ENCODE data around the gene CDH4. TPM values are rescaled to one million over a fixed set of nuclear protein-coding genes. Genes with fewer than 3 reads are reported as not detected.

CDH4 gene
- polyA plus RNA-seq, 2 donors: 0.02 to 0.05 TPM

GRCh38 chr20:61805781-61806180 is 553.7 kb downstream of the CDH4 start:
- no peak overlapping the region for H3K4me3 ChIP-seq (ENCODE audit: low read depth in 1 of 2, low read length in 2 of 2)
- peaks cover 0 to 2% of the 10 kb centered on the region in 2 donors for H3K4me1 ChIP-seq (ENCODE audit: control insufficient read depth in 2 of 2, insufficient read depth in 2 of 2, low read length in 1 of 2)
- H3K27me3 ChIP-seq (ENCODE audit: control insufficient read depth in 1 of 2, insufficient read depth in 2 of 2, low read length in 2 of 2): no peaks in the 10 kb centered on the region
- no peaks in the 10 kb centered on the region for H3K9me3 ChIP-seq (ENCODE audit: control insufficient read depth in 2 of 2, insufficient read depth in 1 of 2, low read depth in 1 of 2, low read length in 1 of 2)
- H3K27ac ChIP-seq (ENCODE audit: low read depth in 2 of 2, low read length in 1 of 2): no peak overlapping the region
- H3K36me3 ChIP-seq (ENCODE audit: control insufficient read depth in 2 of 2, insufficient read depth in 2 of 2, low read length in 1 of 2): no peaks in the 10 kb centered on the region
- WGBS, 2 donors: 89 to 91% methylated on average over 8 of the region's 8 CpGs

- Histone ChIP-seq H3K4me3 (ENCODE audit: low read depth in 1 of 2, low read length in 2 of 2) (no peak overlapping the region), H3K27ac (ENCODE audit: low read depth in 2 of 2, low read length in 1 of 2) (no peak overlapping the region), H3K27me3 (ENCODE audit: control insufficient read depth in 1 of 2, insufficient read depth in 2 of 2, low read length in 2 of 2) (no peaks in the 10 kb centered on the region), H3K4me1 (ENCODE audit: control insufficient read depth in 2 of 2, insufficient read depth in 2 of 2, low read length in 1 of 2) (peaks cover 0 to 2% of the 10 kb centered on the region in 2 donors), H3K36me3 (ENCODE audit: control insufficient read depth in 2 of 2, insufficient read depth in 2 of 2, low read length in 1 of 2) (no peaks in the 10 kb centered on the region), H3K9me3 (ENCODE audit: control insufficient read depth in 2 of 2, insufficient read depth in 1 of 2, low read depth in 1 of 2, low read length in 1 of 2) (no peaks in the 10 kb centered on the region)
- 86 to 89% methylated on average over 16 of the region's 16 CpGs for WGBS, 2 donors
Observed at GRCh38 chr20:61806314-61806713, 554.3 kb downstream of the CDH4 start.

- Histone ChIP-seq H3K9me3 (ENCODE audit: control insufficient read depth in 2 of 2, insufficient read depth in 1 of 2, low read depth in 1 of 2, low read length in 1 of 2) (no peaks in the 10 kb centered on the region), H3K4me1 (ENCODE audit: control insufficient read depth in 2 of 2, insufficient read depth in 2 of 2, low read length in 1 of 2) (peaks cover 0 to 2% of the 10 kb centered on the region in 2 donors), H3K27ac (ENCODE audit: low read depth in 2 of 2, low read length in 1 of 2) (no peak overlapping the region), H3K36me3 (ENCODE audit: control insufficient read depth in 2 of 2, insufficient read depth in 2 of 2, low read length in 1 of 2) (no peaks in the 10 kb centered on the region), H3K27me3 (ENCODE audit: control insufficient read depth in 1 of 2, insufficient read depth in 2 of 2, low read length in 2 of 2) (no peaks in the 10 kb centered on the region), H3K4me3 (ENCODE audit: low read depth in 1 of 2, low read length in 2 of 2) (no peak overlapping the region)
- WGBS, 2 donors: 77 to 80% methylated on average over 7 of the region's 7 CpGs
Observed at GRCh38 chr20:61806995-61807394, 554.9 kb downstream of the CDH4 start.

GRCh38 chr20:61807471-61808160 is 555.6 kb downstream of the CDH4 start:
- Histone ChIP-seq H3K9me3 (ENCODE audit: control insufficient read depth in 2 of 2, insufficient read depth in 1 of 2, low read depth in 1 of 2, low read length in 1 of 2) (no peaks in the 10 kb centered on the region), H3K4me3 (ENCODE audit: low read depth in 1 of 2, low read length in 2 of 2) (no peak overlapping the region), H3K27ac (ENCODE audit: low read depth in 2 of 2, low read length in 1 of 2) (no peak overlapping the region), H3K27me3 (ENCODE audit: control insufficient read depth in 1 of 2, insufficient read depth in 2 of 2, low read length in 2 of 2) (no peaks in the 10 kb centered on the region), H3K36me3 (ENCODE audit: control insufficient read depth in 2 of 2, insufficient read depth in 2 of 2, low read length in 1 of 2) (no peaks in the 10 kb centered on the region), H3K4me1 (ENCODE audit: control insufficient read depth in 2 of 2, insufficient read depth in 2 of 2, low read length in 1 of 2) (peaks cover 0 to 2% of the 10 kb centered on the region in 2 donors)
- 62 to 70% methylated on average over 22 of the region's 22 CpGs for WGBS, 2 donors

GRCh38 chr20:61808447-61808846 is 556.4 kb downstream of the CDH4 start:
- Histone ChIP-seq H3K4me1 (ENCODE audit: control insufficient read depth in 2 of 2, insufficient read depth in 2 of 2, low read length in 1 of 2) (peaks cover 0 to 2% of the 10 kb centered on the region in 2 donors), H3K36me3 (ENCODE audit: control insufficient read depth in 2 of 2, insufficient read depth in 2 of 2, low read length in 1 of 2) (no peaks in the 10 kb centered on the region), H3K4me3 (ENCODE audit: low read depth in 1 of 2, low read length in 2 of 2) (no peak overlapping the region), H3K27me3 (ENCODE audit: control insufficient read depth in 1 of 2, insufficient read depth in 2 of 2, low read length in 2 of 2) (no peaks in the 10 kb centered on the region), H3K9me3 (ENCODE audit: control insufficient read depth in 2 of 2, insufficient read depth in 1 of 2, low read depth in 1 of 2, low read length in 1 of 2) (no peaks in the 10 kb centered on the region), H3K27ac (ENCODE audit: low read depth in 2 of 2, low read length in 1 of 2) (no peak overlapping the region)
- WGBS, 2 donors: 48 to 53% methylated on average over 13 of the region's 13 CpGs

GRCh38 chr20:61809006-61809770 is 557.1 kb downstream of the CDH4 start:
- Histone ChIP-seq H3K9me3 (ENCODE audit: control insufficient read depth in 2 of 2, insufficient read depth in 1 of 2, low read depth in 1 of 2, low read length in 1 of 2) (no peaks in the 10 kb centered on the region), H3K27ac (ENCODE audit: low read depth in 2 of 2, low read length in 1 of 2) (no peak overlapping the region), H3K36me3 (ENCODE audit: control insufficient read depth in 2 of 2, insufficient read depth in 2 of 2, low read length in 1 of 2) (no peaks in the 10 kb centered on the region), H3K4me1 (ENCODE audit: control insufficient read depth in 2 of 2, insufficient read depth in 2 of 2, low read length in 1 of 2) (peaks cover 0 to 4% of the 10 kb centered on the region in 2 donors), H3K27me3 (ENCODE audit: control insufficient read depth in 1 of 2, insufficient read depth in 2 of 2, low read length in 2 of 2) (no peaks in the 10 kb centered on the region), H3K4me3 (ENCODE audit: low read depth in 1 of 2, low read length in 2 of 2) (no peak overlapping the region)
- 81 to 85% methylated on average over 25 of the region's 25 CpGs for WGBS, 2 donors

- Histone ChIP-seq H3K36me3 (ENCODE audit: control insufficient read depth in 2 of 2, insufficient read depth in 2 of 2, low read length in 1 of 2) (no peaks in the 10 kb centered on the region), H3K4me3 (ENCODE audit: low read depth in 1 of 2, low read length in 2 of 2) (no peak overlapping the region), H3K27me3 (ENCODE audit: control insufficient read depth in 1 of 2, insufficient read depth in 2 of 2, low read length in 2 of 2) (no peaks in the 10 kb centered on the region), H3K9me3 (ENCODE audit: control insufficient read depth in 2 of 2, insufficient read depth in 1 of 2, low read depth in 1 of 2, low read length in 1 of 2) (no peaks in the 10 kb centered on the region), H3K27ac (ENCODE audit: low read depth in 2 of 2, low read length in 1 of 2) (no peak overlapping the region), H3K4me1 (ENCODE audit: control insufficient read depth in 2 of 2, insufficient read depth in 2 of 2, low read length in 1 of 2) (peaks cover 0 to 2% of the 10 kb centered on the region in 2 donors)
- 88 to 92% methylated on average over 19 to 22 of the region's 22 CpGs for WGBS, 2 donors
Observed at GRCh38 chr20:61810066-61810737, 558.1 kb downstream of the CDH4 start.

- H3K36me3 ChIP-seq (ENCODE audit: control insufficient read depth in 2 of 2, insufficient read depth in 2 of 2, low read length in 1 of 2): no peaks in the 10 kb centered on the region
- H3K9me3 ChIP-seq (ENCODE audit: control insufficient read depth in 2 of 2, insufficient read depth in 1 of 2, low read depth in 1 of 2, low read length in 1 of 2): no peaks in the 10 kb centered on the region
- no peak overlapping the region for H3K27ac ChIP-seq (ENCODE audit: low read depth in 2 of 2, low read length in 1 of 2)
- 81 to 82% methylated on average over 17 of the region's 17 CpGs for WGBS, 2 donors
- H3K4me1 ChIP-seq (ENCODE audit: control insufficient read depth in 2 of 2, insufficient read depth in 2 of 2, low read length in 1 of 2): peaks cover 0 to 2% of the 10 kb centered on the region in 2 donors
- no peaks in the 10 kb centered on the region for H3K27me3 ChIP-seq (ENCODE audit: control insufficient read depth in 1 of 2, insufficient read depth in 2 of 2, low read length in 2 of 2)
- no peak overlapping the region for H3K4me3 ChIP-seq (ENCODE audit: low read depth in 1 of 2, low read length in 2 of 2)
Observed at GRCh38 chr20:61810738-61811135, 558.7 kb downstream of the CDH4 start.

- Histone ChIP-seq H3K36me3 (ENCODE audit: control insufficient read depth in 2 of 2, insufficient read depth in 2 of 2, low read length in 1 of 2) (no peaks in the 10 kb centered on the region), H3K27ac (ENCODE audit: low read depth in 2 of 2, low read length in 1 of 2) (no peak overlapping the region), H3K4me3 (ENCODE audit: low read depth in 1 of 2, low read length in 2 of 2) (no peak overlapping the region), H3K9me3 (ENCODE audit: control insufficient read depth in 2 of 2, insufficient read depth in 1 of 2, low read depth in 1 of 2, low read length in 1 of 2) (no peaks in the 10 kb centered on the region), H3K4me1 (ENCODE audit: control insufficient read depth in 2 of 2, insufficient read depth in 2 of 2, low read length in 1 of 2) (peaks cover 0 to 2% of the 10 kb centered on the region in 2 donors), H3K27me3 (ENCODE audit: control insufficient read depth in 1 of 2, insufficient read depth in 2 of 2, low read length in 2 of 2) (no peaks in the 10 kb centered on the region)
- 61 to 65% methylated on average over 5 of the region's 5 CpGs for WGBS, 2 donors
Observed at GRCh38 chr20:61811166-61811565, 559.1 kb downstream of the CDH4 start.
